VCaP (cell line): ENCODE measurements around the gene CHEK1.

ENCODE experiments used
- H3K27ac ChIP-seq: fragments of 450-650 bp; 2 replicates; pipeline ENCODE4 v1.5.1; 2017
- TF ChIP-seq, protein P1 (sequence below): fragments of 450-650 bp; conservative IDR thresholded peaks from 2 replicates; pipeline ENCODE4 v1.5.1; 2017; ENCODE audit warnings: mild to moderate bottlenecking, moderate library complexity

CHEK1 gene

DNA sequence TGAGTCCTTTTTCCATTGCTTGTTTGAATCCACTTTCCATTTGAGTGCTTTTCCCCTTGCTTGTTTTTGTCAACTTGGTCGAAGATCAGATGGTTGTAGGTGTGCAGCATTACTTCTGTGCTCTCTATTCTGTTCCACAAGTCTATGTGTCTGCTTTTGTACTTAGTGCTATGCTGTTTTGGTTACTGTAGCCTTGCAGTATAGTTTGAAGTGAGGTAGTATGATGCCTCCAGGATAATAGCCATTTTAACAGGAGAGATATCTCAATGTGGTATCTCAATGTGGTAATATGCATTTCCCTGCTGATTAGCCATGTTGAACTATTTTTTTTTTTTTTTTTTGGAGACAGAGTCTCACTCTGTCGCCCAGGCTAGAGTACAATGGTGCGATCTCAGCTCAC, 38.9 kb downstream of the CHEK1 start:
- H3K27ac ChIP-seq: no peak overlapping the region
- TF ChIP-seq, protein P1, sequence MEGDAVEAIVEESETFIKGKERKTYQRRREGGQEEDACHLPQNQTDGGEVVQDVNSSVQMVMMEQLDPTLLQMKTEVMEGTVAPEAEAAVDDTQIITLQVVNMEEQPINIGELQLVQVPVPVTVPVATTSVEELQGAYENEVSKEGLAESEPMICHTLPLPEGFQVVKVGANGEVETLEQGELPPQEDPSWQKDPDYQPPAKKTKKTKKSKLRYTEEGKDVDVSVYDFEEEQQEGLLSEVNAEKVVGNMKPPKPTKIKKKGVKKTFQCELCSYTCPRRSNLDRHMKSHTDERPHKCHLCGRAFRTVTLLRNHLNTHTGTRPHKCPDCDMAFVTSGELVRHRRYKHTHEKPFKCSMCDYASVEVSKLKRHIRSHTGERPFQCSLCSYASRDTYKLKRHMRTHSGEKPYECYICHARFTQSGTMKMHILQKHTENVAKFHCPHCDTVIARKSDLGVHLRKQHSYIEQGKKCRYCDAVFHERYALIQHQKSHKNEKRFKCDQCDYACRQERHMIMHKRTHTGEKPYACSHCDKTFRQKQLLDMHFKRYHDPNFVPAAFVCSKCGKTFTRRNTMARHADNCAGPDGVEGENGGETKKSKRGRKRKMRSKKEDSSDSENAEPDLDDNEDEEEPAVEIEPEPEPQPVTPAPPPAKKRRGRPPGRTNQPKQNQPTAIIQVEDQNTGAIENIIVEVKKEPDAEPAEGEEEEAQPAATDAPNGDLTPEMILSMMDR: no peak

DNA sequence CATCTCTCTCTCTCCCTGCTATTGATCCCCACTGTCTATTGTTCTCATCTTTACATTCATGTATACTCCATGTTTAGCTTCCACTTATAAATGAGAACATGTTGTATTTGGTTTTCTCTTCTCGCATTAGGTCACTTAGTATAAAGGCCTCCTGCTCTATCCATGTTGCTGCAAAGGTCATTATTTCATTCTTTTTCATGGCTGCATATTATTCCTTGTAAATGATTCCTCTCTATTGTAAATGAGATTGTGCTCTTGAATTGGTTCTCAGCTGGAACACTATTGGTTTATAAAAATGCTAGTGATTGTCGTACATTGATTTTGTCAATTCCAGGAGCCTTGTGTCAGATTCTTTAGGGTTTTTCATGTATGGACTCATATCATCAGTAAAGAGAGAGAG, 42.2 kb downstream of the CHEK1 start:
- no peak overlapping the region for H3K27ac ChIP-seq
- TF ChIP-seq, protein P1: no peak

DNA sequence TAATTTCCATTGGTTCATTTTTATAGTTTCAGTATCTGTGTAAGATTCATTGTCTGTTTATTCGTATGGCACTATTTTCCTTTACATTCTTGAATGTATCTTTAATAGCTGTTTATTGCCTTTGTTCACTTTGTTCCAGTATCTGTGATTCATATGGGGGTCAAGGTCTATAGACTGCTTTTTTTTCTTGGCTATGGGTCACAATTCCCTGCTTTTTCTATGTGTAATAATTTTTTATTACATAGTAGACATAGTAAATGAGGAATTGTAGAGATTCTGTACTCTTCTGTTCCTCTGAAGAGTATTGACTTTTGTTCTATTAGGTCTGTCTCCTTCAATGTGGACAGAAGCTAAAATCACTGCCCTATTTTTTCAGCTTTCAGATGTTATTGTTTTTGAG, 45.2 kb downstream of the CHEK1 start:
- no peak overlapping the region for H3K27ac ChIP-seq

DNA sequence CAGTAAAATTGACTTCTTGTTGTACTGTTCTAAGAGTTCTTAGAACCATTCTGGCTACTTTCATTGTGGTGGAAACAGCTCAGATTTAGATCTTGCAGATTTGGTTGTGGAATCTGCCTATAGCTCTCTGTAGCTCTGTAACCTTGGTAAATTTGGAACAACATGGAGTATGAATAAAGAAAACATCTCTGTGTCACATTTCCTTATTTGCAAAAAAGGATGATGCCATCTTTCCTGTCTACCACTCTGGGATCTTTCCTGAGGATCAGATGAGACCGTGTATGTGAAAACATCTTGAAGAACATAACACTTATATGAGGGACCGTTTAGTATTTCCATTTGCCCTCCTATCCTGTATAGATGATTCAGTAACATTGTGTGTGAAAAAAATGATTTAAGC, 46.6 kb downstream of the CHEK1 start:
- TF ChIP-seq, protein P1: no peak
- no peak overlapping the region for H3K27ac ChIP-seq

More for the DNA sequence above, 45.2 kb downstream of the CHEK1 start:
- TF ChIP-seq, protein P1: no peak

DNA sequence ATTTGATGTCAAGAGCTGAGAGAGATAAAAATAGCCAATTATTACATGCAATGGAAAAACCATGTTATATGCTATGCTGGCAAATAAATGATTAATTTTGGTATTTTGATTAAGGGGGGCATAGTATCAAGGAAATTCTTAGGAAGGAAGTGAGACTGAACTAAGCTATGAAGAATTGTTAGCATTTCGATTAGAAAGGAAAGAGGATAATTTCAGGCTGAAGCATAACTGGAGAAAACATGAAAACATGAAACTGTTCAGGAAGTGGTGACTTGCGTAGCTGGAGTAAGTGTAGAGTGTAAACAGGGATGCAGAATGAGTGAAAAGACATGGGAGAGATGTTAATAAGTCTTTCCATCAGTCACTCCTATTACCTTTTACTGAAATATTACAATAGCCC, 49.2 kb downstream of the CHEK1 start:
- H3K27ac ChIP-seq: no peak overlapping the region
- TF ChIP-seq, protein P1: no peak

DNA sequence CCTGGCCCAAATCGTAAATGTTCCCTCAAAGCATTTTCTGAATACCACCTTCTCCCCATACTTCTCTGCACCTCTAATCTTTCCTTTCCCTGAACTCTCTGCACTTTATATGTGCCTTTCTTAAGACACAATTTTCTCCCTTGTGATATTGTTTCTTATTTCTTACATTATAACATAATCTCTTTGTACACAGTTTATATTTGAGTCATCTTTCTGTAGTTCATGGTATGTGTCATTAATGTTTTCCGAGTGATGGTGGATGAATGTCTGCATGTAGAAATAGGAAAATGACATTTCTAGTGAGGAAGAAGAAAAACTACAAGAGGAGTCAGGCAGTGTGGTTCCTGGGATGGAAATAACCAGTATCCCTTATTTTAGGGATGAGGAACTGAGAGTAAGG, 50.2 kb downstream of the CHEK1 start:
- no peak overlapping the region for H3K27ac ChIP-seq
- TF ChIP-seq, protein P1: no peak

DNA sequence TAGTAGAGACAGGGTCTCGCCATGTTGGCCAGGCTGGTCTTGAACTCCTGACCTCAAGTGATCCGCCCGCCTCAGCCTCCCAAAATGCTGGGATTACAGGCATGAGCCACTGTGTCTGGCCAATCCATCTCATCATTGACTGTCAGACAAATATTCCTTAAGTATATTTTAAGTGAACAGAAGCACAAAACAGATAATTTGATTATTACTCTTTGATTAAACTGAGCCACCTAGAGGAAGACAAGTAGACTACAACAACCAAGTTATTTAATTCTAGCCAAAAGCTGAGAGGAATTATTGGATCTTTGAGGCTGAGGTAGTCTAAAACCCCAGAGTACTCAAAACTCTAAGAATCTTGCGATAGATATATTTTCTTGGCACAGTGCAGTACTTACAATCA, 54.4 kb downstream of the CHEK1 start:
- TF ChIP-seq, protein P1: peak; percentile 68
- H3K27ac ChIP-seq: no peak overlapping the region

DNA sequence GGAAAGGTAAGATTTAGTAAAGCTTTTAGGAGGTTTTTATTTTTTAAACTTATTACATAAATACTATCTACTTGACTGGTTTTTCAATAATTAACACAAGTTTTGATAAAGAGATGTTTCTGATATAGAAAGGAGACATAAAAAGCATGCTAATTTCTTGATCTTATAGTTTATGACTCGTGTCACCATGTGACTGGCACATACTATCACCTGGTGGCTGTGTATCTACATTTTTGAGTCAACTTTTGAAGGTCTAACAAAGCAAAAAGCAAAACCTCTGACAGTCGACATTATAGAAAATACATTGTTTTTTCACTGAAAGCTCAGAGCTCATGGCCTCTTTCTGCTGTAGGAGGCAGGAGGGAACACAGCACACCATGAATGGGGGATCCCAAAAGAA, 54.9 kb downstream of the CHEK1 start:
- no peak overlapping the region for H3K27ac ChIP-seq
- TF ChIP-seq, protein P1: no peak
